ENCODE results near the gene PKP1.

GRCh38 chr1:201354901-201355295 is 71.6 kb downstream of the PKP1 start:
- TF ChIP-seq, protein P1, sequence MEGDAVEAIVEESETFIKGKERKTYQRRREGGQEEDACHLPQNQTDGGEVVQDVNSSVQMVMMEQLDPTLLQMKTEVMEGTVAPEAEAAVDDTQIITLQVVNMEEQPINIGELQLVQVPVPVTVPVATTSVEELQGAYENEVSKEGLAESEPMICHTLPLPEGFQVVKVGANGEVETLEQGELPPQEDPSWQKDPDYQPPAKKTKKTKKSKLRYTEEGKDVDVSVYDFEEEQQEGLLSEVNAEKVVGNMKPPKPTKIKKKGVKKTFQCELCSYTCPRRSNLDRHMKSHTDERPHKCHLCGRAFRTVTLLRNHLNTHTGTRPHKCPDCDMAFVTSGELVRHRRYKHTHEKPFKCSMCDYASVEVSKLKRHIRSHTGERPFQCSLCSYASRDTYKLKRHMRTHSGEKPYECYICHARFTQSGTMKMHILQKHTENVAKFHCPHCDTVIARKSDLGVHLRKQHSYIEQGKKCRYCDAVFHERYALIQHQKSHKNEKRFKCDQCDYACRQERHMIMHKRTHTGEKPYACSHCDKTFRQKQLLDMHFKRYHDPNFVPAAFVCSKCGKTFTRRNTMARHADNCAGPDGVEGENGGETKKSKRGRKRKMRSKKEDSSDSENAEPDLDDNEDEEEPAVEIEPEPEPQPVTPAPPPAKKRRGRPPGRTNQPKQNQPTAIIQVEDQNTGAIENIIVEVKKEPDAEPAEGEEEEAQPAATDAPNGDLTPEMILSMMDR (conservative IDR thresholded peaks at IDR 0.05) = no peak
- no peak for TF ChIP-seq EZH2 (IDR thresholded peaks at IDR 0.05; ENCODE audit: low read depth)
